OCI-LY7 (cell line): ENCODE measurements around the gene DNAH17. TPM values are rescaled to one million over a fixed set of nuclear protein-coding genes. Genes with fewer than 3 reads are reported as not detected.

Experiments
- BruUV-seq: library from RNA; stranded (reverse); fragments of 400-500 nt; replicated peaks from 2 replicates; lab custom pipeline; 2021; lab: Mats Ljungman, UMichigan
- CTCF ChIA-PET: fragments of 300-600 bp; sonication (Branson Sonifier 250); formaldehyde crosslinking; loops from one replicate; lab custom pipeline; 2022; ENCODE audit warnings: antibody characterized with exemption; ENCODE audit not compliant: unreplicated experiment; lab: Charles Lee
- POLR2A ChIA-PET: fragments of 300-600 bp; sonication (Branson Sonifier 250); formaldehyde crosslinking; loops from one replicate; lab custom pipeline; 2022; ENCODE audit warnings: antibody characterized with exemption; lab: Charles Lee
- DNase-seq: peaks from one replicate; pipeline ENCODE4 v3.0.0-alpha.2; 2015; ENCODE audit warnings: low spot score
- H2AFZ ChIP-seq: fragments of 200-600 bp; sonication (generic), shearing (Covaris generic); 2 replicates; pipeline ENCODE4 v1.6.1; 2014; ENCODE audit warnings: mild to moderate bottlenecking, antibody characterized with exemption, low read length, moderate library complexity
- H3K27ac ChIP-seq: fragments of 200-600 bp; sonication (generic); 2 replicates; pipeline ENCODE4 v1.5.1; 2014; ENCODE audit warnings: mixed run types, low read depth, mild to moderate bottlenecking, moderate library complexity, low read length, inconsistent platforms; ENCODE audit not compliant: poor library complexity, severe bottlenecking
- H3K36me3 ChIP-seq: fragments of 200-600 bp; sonication (generic); 2 replicates; pipeline ENCODE4 v1.6.1; 2014; ENCODE audit warnings: mild to moderate bottlenecking, antibody characterized with exemption, low read length, moderate library complexity, mixed read lengths; ENCODE audit not compliant: insufficient read depth
- H3K4me1 ChIP-seq: fragments of 200-600 bp; sonication (generic); 2 replicates; pipeline ENCODE4 v1.5.1; 2014; ENCODE audit warnings: mild to moderate bottlenecking, low read length; ENCODE audit not compliant: insufficient read depth, poor library complexity, severe bottlenecking
- H3K4me2 ChIP-seq: fragments of 200-600 bp; sonication (generic); 2 replicates; pipeline ENCODE4 v1.6.1; 2014; ENCODE audit warnings: mild to moderate bottlenecking, low read length
- H3K4me3 ChIP-seq: fragments of 200-600 bp; sonication (generic); 2 replicates; pipeline ENCODE4 v1.5.1; 2014; ENCODE audit warnings: mild to moderate bottlenecking, low read depth, low read length; ENCODE audit not compliant: poor library complexity, severe bottlenecking
- H3K79me2 ChIP-seq: fragments of 200-600 bp; sonication (generic); 2 replicates; pipeline ENCODE4 v1.6.1; 2016; ENCODE audit warnings: low read depth, mild to moderate bottlenecking, low read length, moderate library complexity, mixed read lengths; ENCODE audit not compliant: insufficient read depth
- H3K9me2 ChIP-seq: fragments of 200-600 bp; sonication (generic); 2 replicates; pipeline ENCODE4 v1.6.1; 2016; ENCODE audit warnings: mild to moderate bottlenecking, low read length, mixed read lengths; ENCODE audit not compliant: insufficient read depth
- H3K9me3 ChIP-seq: fragments of 200-600 bp; sonication (generic); 2 replicates; pipeline ENCODE4 v1.6.1; 2014; ENCODE audit warnings: mild to moderate bottlenecking, mixed run types, low read length, mixed read lengths
- H4K20me1 ChIP-seq: fragments of 200-600 bp; sonication (generic); 2 replicates; pipeline ENCODE4 v1.6.1; 2014; ENCODE audit warnings: mild to moderate bottlenecking, antibody characterized with exemption, low read length, moderate library complexity, mixed read lengths; ENCODE audit not compliant: insufficient read depth
- CTCF ChIP-seq: fragments of 200-600 bp; sonication (generic); conservative IDR thresholded peaks from 2 replicates; pipeline ENCODE4 v1.5.1; 2014; ENCODE audit warnings: mild to moderate bottlenecking, antibody characterized with exemption, low read length, moderate library complexity, mixed read lengths
- EZH2phosphoT487 ChIP-seq: fragments of 200-600 bp; sonication (generic); IDR thresholded peaks from 2 replicates; pipeline ENCODE4 v1.6.1; 2018; ENCODE audit warnings: low read depth, borderline replicate concordance, mild to moderate bottlenecking, mixed run types, antibody characterized with exemption, low read length, moderate library complexity, mixed read lengths
- intact Hi-C: fragments of 100-400 bp; cut with micrococcal nuclease; formaldehyde crosslinking; loops from one replicate; pipeline ENCODE4 v1.10.0; 2022; ENCODE audit not compliant: unreplicated experiment
- total RNA-seq, 2 experiments: library from RNA; depleted of rRNA in 1 of 2; stranded (reverse); fragments of >200 nt in 1 of 2; shearing (Covaris generic) in 1 of 2; gene quantifications; 2 replicates each; pipeline ENCODE4 v1.2.3, GENCODE V29; 2014 to 2022

The DNAH17 gene
- total RNA-seq, 2 experiments from 2014 or later, result 0.89 to 1.1 TPM

GRCh38 chr17:78376161-78376560 is 201.0 kb downstream of the DNAH17 start:
- peaks cover 13% of the 10 kb centered on the region; the same call in 1 of the 2 replicates for H4K20me1 ChIP-seq
- peaks cover 25% of the 10 kb centered on the region for H3K79me2 ChIP-seq
- no peaks in the 10 kb centered on the region for H3K9me3 ChIP-seq
- no TSS peak for BruUV-seq
- CTCF ChIA-PET, result no interaction called here
- TF ChIP-seq CTCF (no peak), EZH2phosphoT487 (no peak)
- intact Hi-C loops, result loop anchor here (5.0 kb wide), 1 partner anchor 46 kb away; no protein-coding TSS in a partner anchor
- H2AFZ ChIP-seq, result no peak overlapping the region
- peaks cover 24% of the 10 kb centered on the region for H3K4me1 ChIP-seq
- POLR2A ChIA-PET, result no interaction called here
- H3K36me3 ChIP-seq, result peaks cover 9% of the 10 kb centered on the region; the same call in 1 of the 2 replicates
- no peak overlapping the region for H3K4me2 ChIP-seq
- no peak overlapping the region for H3K4me3 ChIP-seq
- no peak overlapping the region for H3K27ac ChIP-seq
- DNase-seq, result no peak
- H3K9me2 ChIP-seq, result no peaks in the 10 kb centered on the region

- no peak overlapping the region for H2AFZ ChIP-seq
- 0 out of 2 replicates have a peak, but pooled peaks cover 4% of the 10 kb centered on the region for H3K36me3 ChIP-seq
- H3K4me3 ChIP-seq, result no peak overlapping the region
- H3K4me1 ChIP-seq, result peaks cover 20% of the 10 kb centered on the region
- no peak overlapping the region for H3K4me2 ChIP-seq
- intact Hi-C loops, result loop anchor here (5.0 kb wide), 1 partner anchor 47 kb away; no protein-coding TSS in a partner anchor
- ChIA-PET CTCF (no interaction called here), POLR2A (no interaction called here)
- no peaks in the 10 kb centered on the region for H3K9me3 ChIP-seq
- BruUV-seq, result no TSS peak
- H3K27ac ChIP-seq, result no peak overlapping the region
- TF ChIP-seq CTCF (no peak), EZH2phosphoT487 (no peak)
- H3K9me2 ChIP-seq, result no peaks in the 10 kb centered on the region
- H3K79me2 ChIP-seq, result peaks cover 19% of the 10 kb centered on the region
- DNase-seq, result no peak
- peaks cover 11% of the 10 kb centered on the region; the same call in 1 of the 2 replicates for H4K20me1 ChIP-seq
Measured at GRCh38 chr17:78375401-78376151, 201.6 kb downstream of the DNAH17 start.
